ENCODE measurements around the gene FKBP15. TPM values are rescaled to one million over a fixed set of nuclear protein-coding genes. Genes with fewer than 3 reads are reported as not detected.
A peak's percentile ranks its signal among the peaks of the same experiment; 100 is the strongest.

Gene FKBP15
- total RNA-seq = 10 to 100 TPM; 43.2 to 45.0 TPM
- 10 to 100 TPM; 18.2 to 47.0 TPM for polyA plus RNA-seq
- long read RNA-seq, donor 1, partial matches to known transcripts = 11 of 11 reads
- long read RNA-seq, donor 1, other reads (novel, unspliced or antisense) = 0 of 11 reads
- long read RNA-seq, donor 2, partial matches to known transcripts = 0 of 2 reads
- long read RNA-seq, donor 2, other reads (novel, unspliced or antisense) = 0 of 2 reads
- long read RNA-seq, donor 3, partial matches to known transcripts = 0 of 3 reads
- long read RNA-seq, donor 3, other reads (novel, unspliced or antisense) = 0 of 3 reads
- long read RNA-seq, donor 4 = 0 reads
- long read RNA-seq, donor 5, partial matches to known transcripts = 10 of 11 reads
- long read RNA-seq, donor 5, other reads (novel, unspliced or antisense) = 0 of 11 reads

GRCh38 chr9:113221003-113221799 is at the start of gene FKBP15, which contains the start of gene SLC31A1:
TSS of gene FKBP15 (minus strand) at chr9:113221277. CDS start at chr9:113221243, 34 bp downstream.
TSS of gene SLC31A1 (plus strand) at chr9:113221544. CDS start at chr9:113256149, 34,605 bp downstream.
- peak within 1 kb of the TSS; percentile 75 for H3K4me3 ChIP-seq
- TF ChIP-seq CTCF (IDR thresholded peaks at IDR 0.05; ENCODE audit: control extremely low read depth, extremely low read depth) = no peak
- peaks cover 0 to 4% (median 0%) of the 10 kb centered on the region in 4 donors for H3K36me3 ChIP-seq (ENCODE audit: control insufficient read depth in 4 of 4, insufficient read depth in 4 of 4, low read length in 4 of 4)
- no peaks in the 10 kb centered on the region for H3K9me3 ChIP-seq (ENCODE audit: control insufficient read depth in 4 of 4, insufficient read depth in 3 of 4, low read length in 3 of 4)
- peak within 1 kb of the TSS; percentile 86 to 97 for H3K9ac ChIP-seq (ENCODE audit: insufficient read depth in 1 of 2, low read length in 2 of 2)
- ATAC-seq (ENCODE audit: insufficient read depth, low FRiP score) (peak; percentile 97), DNase-seq (peak; percentile 99 to 100 (median 99))
- peak within 1 kb of the TSS; percentile 74 to 96 for H3K27ac ChIP-seq (ENCODE audit: low read depth in 1 of 2, low read length in 1 of 2)
- peaks cover 0 to 33% (median 16%) of the 10 kb centered on the region in 5 donors for H3K4me1 ChIP-seq (ENCODE audit: control insufficient read depth in 5 of 5, insufficient read depth in 5 of 5, low read length in 5 of 5)
- WGBS, 2 donors = 0 to 1% methylated on average over 64 to 65 of the region's 65 CpGs
- no peaks in the 10 kb centered on the region for H3K27me3 ChIP-seq (ENCODE audit: control insufficient read depth in 3 of 3, insufficient read depth in 3 of 3, low read length in 2 of 3)

- DNase-seq = no peak
- H3K9me3 ChIP-seq (ENCODE audit: control insufficient read depth in 4 of 4, insufficient read depth in 3 of 4, low read length in 3 of 4) = no peaks in the 10 kb centered on the region
- H3K27ac ChIP-seq (ENCODE audit: low read depth in 1 of 2, low read length in 1 of 2) = no peak overlapping the region
- 90 to 95% methylated on average over 2 of the region's 2 CpGs for WGBS, 2 donors
- ATAC-seq (ENCODE audit: insufficient read depth, low FRiP score) = no peak
- H3K4me3 ChIP-seq = no peak overlapping the region
- peaks cover 0 to 11% (median 0%) of the 10 kb centered on the region in 5 donors for H3K4me1 ChIP-seq (ENCODE audit: control insufficient read depth in 5 of 5, insufficient read depth in 5 of 5, low read length in 5 of 5)
- no peaks in the 10 kb centered on the region for H3K27me3 ChIP-seq (ENCODE audit: control insufficient read depth in 3 of 3, insufficient read depth in 3 of 3, low read length in 2 of 3)
- no peak for TF ChIP-seq CTCF (IDR thresholded peaks at IDR 0.05; ENCODE audit: control extremely low read depth, extremely low read depth)
- no peak overlapping the region for H3K9ac ChIP-seq (ENCODE audit: insufficient read depth in 1 of 2, low read length in 2 of 2)
- H3K36me3 ChIP-seq (ENCODE audit: control insufficient read depth in 4 of 4, insufficient read depth in 4 of 4, low read length in 4 of 4) = peaks cover 18 to 40% (median 27%) of the 10 kb centered on the region in 4 donors
Measured at GRCh38 chr9:113269871-113270270, 48.8 kb upstream of the FKBP15 start.

GRCh38 chr9:113269355-113269754 is 48.3 kb upstream of the FKBP15 start:
- WGBS, 2 donors = 95 to 97% methylated on average over 2 of the region's 2 CpGs
- ATAC-seq (ENCODE audit: insufficient read depth, low FRiP score) (no peak), DNase-seq (no peak)
- peaks cover 18 to 42% (median 27%) of the 10 kb centered on the region in 4 donors for H3K36me3 ChIP-seq (ENCODE audit: control insufficient read depth in 4 of 4, insufficient read depth in 4 of 4, low read length in 4 of 4)
- peaks cover 0 to 6% (median 0%) of the 10 kb centered on the region in 5 donors for H3K4me1 ChIP-seq (ENCODE audit: control insufficient read depth in 5 of 5, insufficient read depth in 5 of 5, low read length in 5 of 5)
- H3K9ac ChIP-seq (ENCODE audit: insufficient read depth in 1 of 2, low read length in 2 of 2) = no peak overlapping the region
- no peaks in the 10 kb centered on the region for H3K9me3 ChIP-seq (ENCODE audit: control insufficient read depth in 4 of 4, insufficient read depth in 3 of 4, low read length in 3 of 4)
- no peak for TF ChIP-seq CTCF (IDR thresholded peaks at IDR 0.05; ENCODE audit: control extremely low read depth, extremely low read depth)
- no peak overlapping the region for H3K27ac ChIP-seq (ENCODE audit: low read depth in 1 of 2, low read length in 1 of 2)
- H3K4me3 ChIP-seq = no peak overlapping the region
- H3K27me3 ChIP-seq (ENCODE audit: control insufficient read depth in 3 of 3, insufficient read depth in 3 of 3, low read length in 2 of 3) = no peaks in the 10 kb centered on the region

Measured in lung (tissue), 16 donors.